Activated T-cell treated with anti-CD3 and anti-CD28 coated beads, Interleukin-2, amount 50 U/mL, for 1 hour (primary cell): ENCODE results near the gene RPF1.
"Not testable (repeated sequence)": the region's sequence is repeated elsewhere in the genome, so short reads cannot be mapped to it uniquely, and the experiment has no call there.

ENCODE experiments used
- DNase-seq: peaks from one replicate; pipeline ENCODE4 v3.0.0-alpha.2; 2020

Gene RPF1, protein sequence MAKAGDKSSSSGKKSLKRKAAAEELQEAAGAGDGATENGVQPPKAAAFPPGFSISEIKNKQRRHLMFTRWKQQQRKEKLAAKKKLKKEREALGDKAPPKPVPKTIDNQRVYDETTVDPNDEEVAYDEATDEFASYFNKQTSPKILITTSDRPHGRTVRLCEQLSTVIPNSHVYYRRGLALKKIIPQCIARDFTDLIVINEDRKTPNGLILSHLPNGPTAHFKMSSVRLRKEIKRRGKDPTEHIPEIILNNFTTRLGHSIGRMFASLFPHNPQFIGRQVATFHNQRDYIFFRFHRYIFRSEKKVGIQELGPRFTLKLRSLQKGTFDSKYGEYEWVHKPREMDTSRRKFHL

DNA sequence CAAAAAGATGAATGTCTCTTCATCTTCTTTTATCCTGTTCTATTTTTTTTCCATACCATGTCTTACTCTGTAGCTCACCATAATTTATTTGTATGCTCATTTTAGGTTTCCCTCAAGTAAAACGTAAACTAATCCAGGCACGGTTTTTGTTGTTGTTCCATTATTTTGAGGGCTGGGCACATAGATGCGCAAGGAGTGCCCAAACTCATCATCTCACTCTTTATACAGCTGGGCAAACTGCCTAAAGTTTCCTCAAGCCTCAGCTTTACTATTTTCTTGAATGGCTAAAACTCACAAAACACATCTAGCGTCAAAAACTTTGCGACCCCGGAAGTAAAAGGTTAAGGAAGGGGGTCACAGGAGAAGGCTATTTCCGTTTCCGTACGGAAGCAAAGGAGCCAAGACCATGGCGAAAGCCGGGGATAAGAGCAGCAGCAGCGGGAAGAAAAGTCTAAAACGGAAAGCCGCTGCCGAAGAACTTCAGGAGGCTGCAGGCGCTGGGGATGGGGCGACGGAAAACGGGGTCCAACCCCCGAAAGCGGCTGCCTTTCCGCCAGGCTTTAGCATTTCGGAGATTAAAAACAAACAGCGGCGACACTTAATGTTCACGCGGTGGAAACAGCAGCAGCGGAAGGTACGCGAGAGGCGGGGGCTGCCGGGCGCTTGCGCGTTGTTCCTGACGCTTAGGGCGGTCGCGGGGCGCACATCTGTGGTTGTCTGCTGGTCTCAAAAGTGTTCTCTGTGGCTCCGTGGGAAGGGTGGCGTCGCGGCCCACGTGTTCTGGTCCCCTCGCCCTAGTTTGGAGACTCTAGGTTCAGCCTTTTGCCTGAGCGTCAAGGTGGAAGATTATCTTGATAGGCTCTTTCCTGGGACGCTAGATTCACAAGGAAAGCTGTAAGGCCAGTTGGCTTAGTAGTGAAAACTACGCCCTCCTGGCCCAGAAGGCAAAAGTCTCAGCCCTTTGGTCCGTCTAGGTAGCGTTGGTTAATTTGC is at the start of gene RPF1:
Gene RPF1, plus strand, starts transcription at position 391 of the 993 bp plus-strand sequence. Its CDS starts 16 bp downstream, at position 407.
- DNase-seq = peak; percentile 81

DNA sequence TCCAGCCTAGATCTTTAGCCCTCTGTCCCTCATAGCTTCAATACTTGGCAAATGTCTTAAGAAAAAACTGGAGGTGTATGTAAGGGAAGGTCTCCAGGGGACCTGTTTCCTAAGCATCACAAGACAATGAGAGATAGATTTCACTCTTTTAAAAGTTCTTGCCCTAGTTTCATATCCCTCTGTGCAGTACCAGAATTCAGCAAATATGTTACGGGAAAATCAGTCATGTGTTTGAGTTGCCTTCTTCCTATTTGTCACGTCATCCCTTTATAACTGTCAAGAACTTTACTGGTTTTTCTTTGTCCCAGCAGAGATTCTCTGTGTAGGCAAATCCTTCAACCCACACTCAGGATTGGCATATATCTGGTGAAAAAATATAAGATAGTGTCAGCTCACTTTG is 48.5 kb upstream of the RPF1 start:
- no peak for DNase-seq

DNA sequence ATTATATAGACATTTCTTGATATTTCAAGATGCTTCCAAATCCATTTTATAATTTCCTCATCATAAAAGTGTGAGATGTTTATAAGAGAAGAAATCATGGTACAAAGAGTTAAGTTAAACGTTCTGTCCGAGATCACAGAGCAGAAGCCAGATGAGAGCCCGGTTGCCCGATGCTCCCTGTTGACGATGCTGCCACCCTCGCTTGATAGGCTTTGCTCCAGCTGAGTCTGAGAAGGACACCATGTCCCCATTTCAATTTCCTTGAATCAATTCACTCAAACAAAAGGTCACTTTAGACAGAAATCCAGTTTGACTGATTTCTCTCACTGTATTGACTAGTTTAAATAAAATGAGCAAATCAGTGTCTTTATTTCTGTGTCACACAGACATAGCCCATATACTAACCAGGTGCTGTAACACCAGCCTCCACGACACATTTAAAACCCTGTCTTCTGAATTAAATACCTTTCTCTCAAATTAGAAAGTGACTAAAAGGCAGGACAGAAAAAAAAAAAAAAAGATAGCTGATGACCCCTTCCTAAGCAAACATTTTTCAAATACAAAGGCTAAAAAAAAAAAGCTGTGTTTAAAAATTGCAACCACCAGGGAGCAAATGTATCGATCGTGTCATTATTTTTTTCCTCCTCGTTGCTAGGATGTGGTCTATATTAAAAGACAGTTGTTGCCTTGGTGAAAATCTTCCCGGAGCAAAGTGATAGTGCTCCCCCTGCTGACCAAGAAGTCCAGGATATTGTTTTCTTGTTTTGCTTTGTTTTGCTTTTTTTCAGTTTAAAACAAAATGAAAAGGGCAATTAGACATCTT is 45.6 kb upstream of the RPF1 start:
- DNase-seq = no peak

DNA sequence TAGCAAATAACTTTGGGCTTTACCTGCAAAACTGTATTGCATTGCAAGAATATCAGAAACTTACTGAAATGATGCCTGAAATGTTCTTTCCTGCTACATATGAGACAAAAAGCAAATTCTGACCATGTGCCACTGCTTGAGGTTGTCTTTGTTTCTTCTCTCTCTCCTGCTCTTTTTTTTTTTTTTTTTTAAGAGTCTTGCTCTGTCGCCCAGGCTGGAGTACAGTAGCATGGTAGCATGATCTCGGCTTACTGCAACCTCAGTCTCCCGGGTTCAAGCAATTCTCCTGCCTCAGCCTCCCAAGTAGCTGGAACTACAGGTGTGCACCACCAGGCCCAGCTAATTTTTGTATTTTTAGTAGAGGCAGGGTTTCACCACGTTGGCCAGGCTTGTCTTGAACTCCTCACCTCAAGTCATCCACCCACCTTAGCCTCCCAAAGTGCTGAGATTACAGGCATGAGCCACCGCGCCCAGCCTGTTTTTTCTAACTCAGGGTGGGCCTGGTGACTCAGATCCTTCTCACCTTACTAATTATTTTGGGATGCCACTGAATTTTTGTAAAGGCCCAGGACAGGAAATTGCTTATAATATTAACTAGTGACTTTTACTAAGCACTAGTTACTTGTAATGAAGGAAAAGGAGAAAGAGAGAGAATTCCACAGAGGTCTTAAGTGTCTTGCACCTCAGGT is 44.8 kb upstream of the RPF1 start:
- DNase-seq = no peak

DNA sequence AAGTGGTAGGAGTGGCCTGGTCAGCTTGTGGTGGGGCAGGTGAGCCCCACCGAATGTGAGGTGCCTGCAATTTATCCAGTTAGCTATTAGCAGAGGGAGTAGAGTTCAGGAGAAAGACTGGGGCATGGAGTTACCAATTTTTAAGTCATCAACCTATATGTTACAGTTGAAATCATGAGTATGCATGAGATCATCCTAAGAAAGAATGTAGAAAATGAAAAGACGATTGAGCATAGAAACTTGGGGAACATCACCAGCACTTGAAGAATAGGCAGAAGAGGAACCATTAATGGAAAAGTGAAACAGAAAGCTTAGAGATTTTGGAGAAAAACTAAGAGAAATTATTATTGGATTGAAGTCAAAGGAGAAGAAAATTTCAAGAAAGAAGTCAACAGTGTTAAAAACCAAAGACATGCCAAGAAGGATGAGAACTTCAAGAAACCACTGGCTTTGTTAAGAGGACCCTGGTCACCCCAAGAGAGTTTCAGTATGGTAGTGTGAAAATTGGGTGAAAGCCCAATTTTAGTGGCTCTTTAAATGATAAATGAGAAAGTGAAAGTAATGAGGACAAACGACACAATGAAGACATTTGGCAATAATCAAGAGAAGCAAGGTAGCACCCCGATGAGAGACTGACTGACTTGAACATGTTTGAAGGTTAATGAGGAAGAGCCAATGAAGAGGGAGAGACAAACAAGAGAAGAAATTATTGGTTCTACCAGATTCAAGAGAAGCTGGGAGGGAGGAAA is 44.1 kb upstream of the RPF1 start:
- no peak for DNase-seq

DNA sequence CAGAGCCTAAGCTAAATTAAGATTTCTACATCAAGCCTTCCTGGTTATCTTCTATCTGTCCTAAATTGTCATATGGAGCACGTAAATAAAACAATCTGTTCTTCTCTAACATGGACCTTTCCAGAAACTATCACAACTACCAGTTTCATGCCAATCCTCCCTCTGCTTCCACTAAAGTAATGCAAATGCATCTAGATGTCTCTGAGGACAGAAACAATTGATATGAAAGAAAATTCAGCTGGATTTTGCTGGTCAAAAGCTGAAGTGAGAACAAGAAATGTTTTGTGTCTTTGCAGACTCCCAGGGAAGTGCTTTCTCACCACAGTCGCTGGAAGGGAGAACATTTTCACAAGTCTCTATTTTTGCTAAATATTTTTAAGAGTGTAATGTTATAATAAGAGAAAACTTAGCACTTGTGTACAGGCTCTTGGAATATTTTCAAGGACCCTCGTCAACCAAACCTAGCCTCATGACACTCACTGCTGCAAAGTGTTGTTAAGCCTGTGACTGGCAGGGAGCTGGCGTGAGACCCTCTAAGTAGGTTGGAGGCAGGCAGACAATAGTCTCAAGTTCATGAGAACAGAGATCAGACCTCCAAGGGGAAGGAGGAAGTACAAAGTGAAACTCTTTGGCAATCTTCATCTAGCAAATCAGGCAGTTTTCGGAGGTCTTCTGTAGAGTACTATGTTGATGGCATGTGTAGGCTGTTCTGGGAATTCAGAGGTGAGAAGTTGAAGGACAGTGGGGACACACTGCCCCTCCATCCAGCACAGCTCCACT is 42.0 kb upstream of the RPF1 start:
- DNase-seq = no peak

DNA sequence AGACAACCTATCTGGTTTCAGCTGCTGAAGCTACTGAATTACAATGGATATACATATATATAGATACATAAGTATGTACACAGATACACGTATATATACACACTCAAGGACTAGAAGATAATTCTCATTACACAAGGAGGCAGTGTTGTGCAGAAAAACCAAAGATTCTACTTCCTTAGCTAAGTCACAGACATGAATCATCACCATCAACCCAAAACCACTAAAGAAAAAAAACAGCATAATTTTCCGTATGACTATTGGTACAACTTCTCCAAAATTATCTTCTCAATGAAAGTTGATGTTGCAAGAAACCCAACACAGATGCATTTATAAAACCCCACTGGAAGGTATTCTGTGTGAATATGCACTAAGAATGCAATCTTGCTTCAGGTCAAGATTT is 36.8 kb upstream of the RPF1 start:
- DNase-seq = no peak

DNA sequence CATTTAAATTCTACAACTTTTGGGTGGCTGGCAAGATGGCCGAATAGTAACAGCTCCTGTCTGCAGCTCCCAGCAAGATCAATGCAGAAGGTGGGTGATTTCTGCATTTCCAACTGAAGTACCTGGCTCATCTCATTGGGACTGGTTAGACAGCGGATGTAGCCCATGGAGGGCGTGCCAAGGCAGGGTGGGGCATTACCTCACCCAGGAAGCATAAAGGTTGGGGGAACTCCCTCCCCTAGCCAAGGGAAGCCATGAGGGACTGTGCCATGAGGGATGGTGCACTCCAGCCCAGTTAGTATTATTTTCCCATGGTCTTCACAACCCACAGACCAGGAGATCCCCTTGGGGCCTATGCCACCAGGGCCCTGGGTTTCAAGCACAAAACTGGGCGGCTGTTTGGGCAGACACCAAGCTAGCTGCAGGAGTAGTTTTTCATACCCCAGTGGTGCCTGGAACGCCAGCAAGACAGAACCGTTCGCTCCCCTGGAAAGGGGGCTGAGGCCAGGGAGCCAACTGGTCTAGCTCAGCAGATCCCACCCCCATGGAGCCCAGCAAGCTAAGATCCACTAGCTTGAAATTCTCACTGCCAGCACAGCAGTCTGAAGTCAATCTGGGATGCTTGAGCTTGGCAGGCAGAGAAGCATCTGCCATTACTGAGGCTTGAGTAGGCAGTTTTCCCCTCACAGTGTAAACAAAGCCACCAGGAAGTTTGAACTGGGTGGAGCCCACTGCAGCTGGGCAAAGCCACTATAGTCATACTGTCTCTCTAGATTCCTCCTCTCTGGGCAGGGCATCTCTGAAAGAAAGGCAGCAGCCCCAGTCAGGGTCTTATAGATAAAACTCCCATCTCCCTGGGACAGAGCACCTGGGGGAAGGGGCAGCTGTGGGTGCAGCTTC is 36.1 kb upstream of the RPF1 start:
- not testable (repeated sequence) for DNase-seq

DNA sequence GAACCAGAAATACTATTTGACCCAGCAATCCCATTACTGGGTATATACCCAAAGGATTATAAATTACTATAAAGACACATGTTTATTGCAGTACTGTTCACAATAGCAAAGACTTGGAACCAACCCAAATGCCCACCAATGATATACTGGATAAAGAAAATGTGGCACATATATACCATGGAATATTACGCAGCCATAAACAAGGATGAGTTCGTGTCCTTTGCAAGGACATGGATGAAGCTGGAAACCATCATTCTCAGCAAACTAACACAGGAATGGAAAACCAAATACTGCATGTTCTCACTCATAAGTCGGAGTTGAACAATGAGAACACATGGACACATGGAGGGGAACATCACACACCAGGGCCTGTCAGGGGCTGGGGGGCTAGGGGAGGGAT is 30.4 kb upstream of the RPF1 start:
- not testable (repeated sequence) for DNase-seq

DNA sequence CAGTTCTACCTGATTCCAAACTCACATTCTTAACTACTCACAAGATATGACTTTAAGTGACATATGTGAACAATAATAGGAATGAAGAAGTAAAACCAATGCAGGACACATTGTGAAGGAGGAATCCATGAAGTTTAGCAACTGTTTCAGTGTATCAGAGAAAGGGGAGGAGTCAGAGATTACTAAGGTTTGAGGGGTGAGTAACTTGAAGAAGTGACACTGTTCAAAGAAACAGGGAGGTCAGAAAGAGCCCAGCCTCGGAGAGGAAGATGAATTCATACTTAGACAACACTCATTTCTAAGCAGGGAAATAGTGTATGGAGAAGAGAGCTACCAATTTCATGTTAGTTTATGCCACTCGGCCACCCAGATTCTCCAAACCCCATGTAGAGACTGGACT is 28.2 kb upstream of the RPF1 start:
- DNase-seq = no peak

DNA sequence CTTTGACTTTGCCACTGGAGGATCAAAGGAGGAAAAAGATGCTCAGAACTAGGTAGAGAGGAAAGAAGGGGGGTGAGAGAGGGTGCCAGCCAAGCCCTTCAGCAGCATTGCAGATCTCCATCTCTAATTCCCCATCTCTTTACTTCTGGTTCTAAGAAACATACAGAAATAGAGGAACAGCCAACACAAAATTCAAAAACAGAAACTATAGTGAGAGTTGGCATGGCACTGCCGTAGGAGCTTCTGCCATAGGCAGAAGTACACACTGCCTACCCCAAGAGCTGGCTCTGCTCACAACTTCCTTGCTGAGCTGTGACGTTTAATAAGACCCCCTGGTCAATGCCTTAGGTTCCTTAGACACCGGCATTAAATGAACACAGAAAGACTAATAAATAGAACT is 26.6 kb upstream of the RPF1 start:
- no peak for DNase-seq

DNA sequence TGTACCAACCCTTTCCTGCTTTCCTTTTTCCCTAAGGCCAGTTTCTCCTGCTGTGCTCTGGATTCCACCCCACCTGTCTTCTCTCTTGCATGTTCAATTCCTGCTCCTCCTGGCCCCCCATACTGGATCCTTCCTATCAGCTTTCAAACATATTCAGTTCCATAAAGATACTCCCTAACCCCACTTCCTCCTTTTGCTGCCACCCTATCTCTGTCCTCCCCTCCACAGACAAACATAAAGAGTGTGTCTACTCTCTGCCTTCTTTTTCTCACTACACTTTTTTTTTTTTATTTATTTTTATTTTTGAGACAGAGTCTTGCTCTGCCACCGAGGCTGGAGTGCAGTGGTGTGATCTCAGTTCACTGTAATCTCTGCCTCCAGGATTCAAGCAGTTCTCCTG is 16.9 kb upstream of the RPF1 start:
- DNase-seq = no peak

DNA sequence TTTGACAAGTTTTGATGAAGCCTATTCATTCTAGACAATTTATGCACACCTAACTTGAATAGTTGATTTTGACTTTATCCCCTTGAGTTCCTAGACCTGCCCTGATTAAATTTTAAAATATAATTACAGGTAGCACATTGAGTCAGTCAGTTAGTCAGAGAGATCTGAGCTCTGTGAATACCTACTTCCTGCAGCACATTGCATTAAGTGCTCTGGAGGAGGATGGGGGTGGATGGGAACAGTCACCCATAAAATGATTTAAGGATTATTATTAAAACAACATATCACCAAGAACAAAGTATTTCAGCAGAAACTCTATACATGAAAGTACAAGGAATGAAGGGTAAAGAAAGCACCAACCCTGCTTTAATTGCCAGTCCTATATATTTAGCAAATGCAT is 11.8 kb upstream of the RPF1 start:
- no peak for DNase-seq

DNA sequence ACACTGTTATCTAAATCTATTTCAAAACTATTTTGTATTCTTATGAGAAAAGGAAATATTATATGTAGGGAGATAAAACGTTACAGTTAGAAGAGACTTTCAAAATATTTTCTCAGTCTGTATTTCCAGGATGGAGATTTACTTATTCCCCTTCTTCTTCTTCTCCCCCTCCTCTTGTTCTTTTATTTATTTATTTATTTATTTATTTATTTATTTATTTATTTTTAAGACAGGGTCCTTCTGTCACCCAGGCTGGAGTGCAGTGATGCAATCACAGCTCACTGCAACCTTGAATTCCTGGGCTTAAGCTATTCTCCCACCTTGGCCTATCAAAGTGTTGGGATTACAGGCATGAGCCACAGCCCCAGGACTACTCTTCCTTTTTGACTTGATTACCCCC is 2.8 kb upstream of the RPF1 start:
- no peak for DNase-seq

DNA sequence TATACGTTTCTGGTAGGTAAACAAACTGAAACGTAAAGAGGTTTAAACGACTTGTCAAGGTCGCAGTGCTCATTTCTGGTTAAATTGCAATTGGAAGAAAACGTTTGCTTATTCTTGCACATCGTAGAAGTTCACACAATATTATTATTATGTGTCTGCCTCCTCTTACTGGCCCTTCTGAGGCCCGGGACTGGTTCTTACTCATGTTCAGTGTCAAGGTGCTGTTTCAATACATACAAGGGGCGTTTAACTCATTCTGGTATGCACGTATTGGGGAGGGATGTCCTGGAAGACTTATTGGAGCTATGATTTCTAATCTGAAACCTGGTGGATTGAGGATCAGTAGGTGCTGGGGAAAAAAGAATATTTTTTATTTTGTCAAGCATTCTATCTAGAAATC is 932 bp downstream of the RPF1 start:
- DNase-seq = no peak

DNA sequence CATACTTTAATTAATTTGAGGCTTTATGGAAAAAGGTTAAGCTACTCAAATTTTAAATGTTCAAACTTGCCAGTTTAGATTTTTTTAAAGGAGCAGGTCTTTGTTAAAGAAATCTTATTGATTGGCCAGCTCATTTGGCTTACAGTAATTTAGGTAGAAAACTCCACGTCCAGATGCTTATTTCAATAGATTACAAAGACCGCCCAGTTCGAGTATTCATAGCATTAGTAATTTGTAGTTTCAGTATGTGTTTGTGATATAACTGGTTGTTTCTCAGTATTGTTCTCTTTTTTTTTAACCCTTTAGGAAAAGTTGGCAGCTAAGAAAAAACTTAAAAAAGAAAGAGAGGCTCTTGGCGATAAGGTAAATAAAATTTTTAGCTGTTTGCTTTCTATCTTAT is 1.6 kb downstream of the RPF1 start:
- DNase-seq = no peak

DNA sequence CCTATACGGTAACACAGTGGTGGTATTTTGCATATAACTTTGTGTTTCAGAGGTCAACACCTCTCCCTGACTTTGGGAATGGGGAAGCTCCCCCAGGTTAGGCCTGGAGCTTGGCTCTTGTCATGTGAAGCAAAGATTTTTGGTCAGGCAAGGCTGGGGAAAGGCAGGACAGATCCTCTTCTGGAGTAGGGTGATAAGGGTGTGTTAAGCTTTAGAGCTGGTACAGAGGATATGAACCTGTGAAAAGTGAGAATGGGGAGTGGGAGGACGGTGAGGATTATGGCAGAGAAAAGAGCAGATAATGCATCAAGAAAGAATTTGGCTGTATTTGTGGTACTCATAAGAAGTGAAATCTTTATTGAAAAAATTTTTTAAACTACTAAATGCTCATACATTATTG is 2.3 kb downstream of the RPF1 start:
- DNase-seq = no peak

DNA sequence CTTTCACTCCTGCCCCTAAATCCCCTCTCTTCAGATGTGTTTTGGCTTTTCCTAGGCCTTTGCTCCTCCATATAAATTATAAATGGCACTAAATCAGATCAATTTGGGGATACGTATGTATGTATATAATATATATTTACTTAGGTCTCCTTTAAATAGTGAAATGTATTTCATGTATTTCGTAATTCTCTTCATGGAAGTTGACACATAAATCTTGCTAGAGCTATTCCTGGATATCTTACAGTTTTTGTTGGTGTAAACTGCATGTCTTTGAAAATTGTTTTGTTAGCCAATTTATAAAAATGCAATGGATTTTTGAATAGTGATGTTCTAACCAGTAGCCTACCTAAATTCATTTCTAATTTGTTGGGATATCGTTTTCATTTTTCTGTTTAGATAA is 9.0 kb downstream of the RPF1 start:
- no peak for DNase-seq

DNA sequence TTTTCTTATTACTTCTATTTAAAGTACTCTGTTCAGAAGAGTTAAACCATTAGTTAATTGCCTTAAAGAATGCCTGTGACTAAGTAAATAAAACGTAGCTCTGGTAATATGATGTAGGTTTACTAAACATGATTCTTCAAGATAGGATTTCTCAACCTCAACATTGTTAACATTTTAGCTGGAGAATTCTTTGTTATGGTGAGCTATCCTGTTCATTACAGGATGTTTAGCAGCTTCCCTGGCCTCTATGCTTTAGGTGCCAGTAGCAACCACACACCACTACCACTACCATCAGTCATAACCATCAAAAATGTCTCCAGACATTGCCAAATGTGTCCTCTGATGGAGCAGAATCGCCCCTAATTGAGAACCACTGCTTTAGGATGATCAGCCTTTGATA is 10.7 kb downstream of the RPF1 start:
- DNase-seq = no peak

DNA sequence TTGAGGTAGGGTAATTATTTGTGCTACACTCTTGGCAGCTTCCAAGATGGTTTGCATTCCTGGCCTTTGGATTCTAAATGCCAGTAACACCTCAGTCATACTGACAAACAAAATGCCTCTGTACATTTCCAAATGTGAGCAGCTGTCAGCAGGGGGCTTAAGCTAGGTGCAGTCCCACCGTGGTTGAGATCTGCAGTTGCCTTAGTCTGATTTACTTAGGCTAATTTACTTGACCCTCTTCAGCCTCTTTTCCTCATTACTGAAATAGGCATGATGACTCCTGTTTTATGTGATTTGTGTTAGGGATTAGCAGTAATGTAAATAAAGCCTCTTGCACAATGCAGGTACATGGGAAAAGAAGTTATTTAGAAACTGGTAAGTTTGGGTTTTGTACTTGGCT is 13.7 kb downstream of the RPF1 start:
- DNase-seq = no peak
